Karpas-422 (cell line): ENCODE results near the gene VRK3. TPM values are rescaled to one million over a fixed set of nuclear protein-coding genes. Genes with fewer than 3 reads are reported as not detected.
A peak's percentile ranks its signal among the peaks of the same experiment; 100 is the strongest.
"Not testable (repeated sequence)": the region's sequence is repeated elsewhere in the genome, so short reads cannot be mapped to it uniquely, and the experiment has no call there.

Experiments
- DNase-seq: peaks from one replicate; pipeline ENCODE4 v3.0.0-alpha.2; 2015
- H2AFZ ChIP-seq: fragments of 200-600 bp; sonication (generic); 2 replicates; pipeline ENCODE4 v1.6.1; 2014; ENCODE audit warnings: antibody characterized with exemption, low read length, mixed read lengths
- H3K27ac ChIP-seq: fragments of 200-600 bp; sonication (generic); 2 replicates; pipeline ENCODE4 v1.5.1; 2014; ENCODE audit warnings: mild to moderate bottlenecking, low read length, moderate library complexity
- H3K27me3 ChIP-seq: fragments of 200-600 bp; sonication (generic); 2 replicates; pipeline ENCODE4 v1.6.1; 2014; ENCODE audit warnings: low read length, mixed read lengths
- H3K36me3 ChIP-seq: fragments of 200-600 bp; sonication (generic); 2 replicates; pipeline ENCODE4 v1.6.1; 2014; ENCODE audit warnings: low read length, mixed read lengths; ENCODE audit not compliant: insufficient read depth
- H3K4me1 ChIP-seq: fragments of 200-600 bp; sonication (generic); 2 replicates; pipeline ENCODE4 v1.6.1; 2014; ENCODE audit warnings: mild to moderate bottlenecking, low read length, mixed read lengths
- H3K4me2 ChIP-seq: fragments of 200-600 bp; sonication (generic); 2 replicates; pipeline ENCODE4 v1.6.1; 2014; ENCODE audit warnings: low read length, low read depth, mild to moderate bottlenecking; ENCODE audit not compliant: poor library complexity, severe bottlenecking
- H3K4me3 ChIP-seq: fragments of 200-600 bp; sonication (generic); 2 replicates; pipeline ENCODE4 v1.5.1; 2014; ENCODE audit warnings: mild to moderate bottlenecking, antibody characterized with exemption, low read length, mixed read lengths
- H3K79me2 ChIP-seq: fragments of 200-600 bp; sonication (generic); 2 replicates; pipeline ENCODE4 v1.6.1; 2014; ENCODE audit warnings: mild to moderate bottlenecking, low read length, mixed read lengths
- H3K9ac ChIP-seq: fragments of 200-600 bp; sonication (generic); 2 replicates; pipeline ENCODE4 v1.6.0; 2014; ENCODE audit warnings: low read length
- H3K9me2 ChIP-seq: fragments of 200-600 bp; sonication (generic), shearing (Covaris generic); replicated peaks from 2 replicates; pipeline ENCODE4 v1.6.0; 2014; ENCODE audit warnings: mild to moderate bottlenecking, low read length, moderate library complexity; ENCODE audit not compliant: insufficient read depth
- H3K9me3 ChIP-seq: fragments of 300-700, 200-600 bp; sonication (generic); 2 replicates; pipeline ENCODE4 v1.6.1; 2014; ENCODE audit warnings: low read length, mixed read lengths
- H4K20me1 ChIP-seq: fragments of 200-600 bp; sonication (generic); 2 replicates; pipeline ENCODE4 v1.6.1; 2014; ENCODE audit warnings: mild to moderate bottlenecking, antibody characterized with exemption, low read length, low read depth; ENCODE audit not compliant: insufficient read depth
- total RNA-seq: library from RNA; depleted of rRNA; stranded (reverse); fragments of >200 nt; shearing (Covaris generic); gene quantifications from 2 replicates; pipeline ENCODE4 v1.2.3, GENCODE V29; 2014; ENCODE audit warnings: low replicate concordance

VRK3 gene
- total RNA-seq, 1 experiment from 2014 or later, result 75.9 TPM

DNA sequence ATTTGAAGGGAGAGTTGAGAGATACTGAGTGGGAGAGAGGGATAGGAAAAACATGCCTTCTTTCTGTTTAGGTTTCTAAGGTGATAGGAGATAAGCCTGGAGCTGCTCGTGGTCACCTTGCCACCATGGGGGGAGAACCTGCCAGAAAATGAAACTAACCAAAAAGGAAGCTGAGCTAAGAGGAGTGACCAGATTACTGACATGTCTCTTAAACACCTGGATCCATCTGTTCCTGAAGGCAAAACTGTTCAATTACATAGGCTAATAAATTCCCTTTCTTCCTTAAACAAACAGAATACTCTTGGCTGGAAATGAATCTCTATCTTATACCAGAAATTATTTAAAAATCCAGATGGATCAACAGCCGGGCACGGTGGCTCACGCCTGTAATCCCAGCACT lies 27.9 kb upstream of the VRK3 start:
- no peak overlapping the region for H3K9ac ChIP-seq
- no peaks in the 10 kb centered on the region for H3K27me3 ChIP-seq
- H3K36me3 ChIP-seq, result no peaks in the 10 kb centered on the region
- no peak overlapping the region for H3K4me3 ChIP-seq
- no peak overlapping the region for H2AFZ ChIP-seq
- no peak overlapping the region for H3K27ac ChIP-seq
- H3K4me2 ChIP-seq, result no peak overlapping the region
- no peaks in the 10 kb centered on the region for H4K20me1 ChIP-seq
- H3K79me2 ChIP-seq, result no peaks in the 10 kb centered on the region
- peaks cover 10% of the 10 kb centered on the region for H3K9me3 ChIP-seq
- no peaks in the 10 kb centered on the region for H3K9me2 ChIP-seq
- H3K4me1 ChIP-seq, result no peaks in the 10 kb centered on the region
- no peak for DNase-seq

- Histone ChIP-seq H3K79me2 (no peaks in the 10 kb centered on the region), H3K27ac (no peak overlapping the region), H3K9ac (no peak overlapping the region), H3K4me1 (no peaks in the 10 kb centered on the region), H4K20me1 (no peaks in the 10 kb centered on the region), H3K9me2 (no peaks in the 10 kb centered on the region), H3K4me2 (no peak overlapping the region), H2AFZ (no peak overlapping the region), H3K36me3 (peaks cover 8% of the 10 kb centered on the region), H3K27me3 (no peaks in the 10 kb centered on the region), H3K4me3 (no peak overlapping the region), H3K9me3 (peaks cover 12% of the 10 kb centered on the region)
- DNase-seq, result no peak
These were observed 26.8 kb upstream of the VRK3 start for GRCh38 chr19:50051964-50052363.

DNA sequence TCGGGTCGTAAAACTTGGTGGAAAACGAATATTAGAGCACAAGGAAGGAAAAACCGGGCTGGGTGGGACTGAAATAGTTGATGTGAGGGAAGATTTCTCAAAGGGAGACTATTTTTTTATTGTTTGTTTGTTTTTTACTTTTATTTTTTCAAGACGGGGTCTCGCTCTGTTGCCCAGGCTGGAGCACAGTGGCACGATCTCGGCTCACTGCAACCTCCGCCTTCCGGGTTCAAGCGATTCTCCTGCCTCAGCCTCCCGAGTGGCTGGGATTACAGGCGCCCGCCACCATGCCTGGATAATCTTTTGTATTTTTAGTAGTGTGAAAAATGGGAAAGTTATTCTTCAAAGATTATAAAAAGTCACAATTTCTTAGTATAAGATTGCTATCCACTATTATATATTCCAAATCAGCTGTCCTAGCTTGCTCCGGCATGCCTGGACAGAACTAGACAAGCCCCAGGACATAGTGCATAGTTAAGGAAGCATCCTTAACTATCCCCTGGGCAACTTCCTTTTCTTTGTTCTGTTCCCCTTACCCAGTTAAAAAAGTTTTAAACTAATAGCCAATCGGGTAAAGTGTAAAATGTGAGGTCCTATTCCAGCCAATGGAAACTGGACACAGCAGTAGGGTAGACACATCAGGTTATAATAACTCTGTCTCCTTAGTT lies 26.2 kb upstream of the VRK3 start:
- H3K79me2 ChIP-seq, H3K4me3 ChIP-seq: not testable (repeated sequence)

GRCh38 chr19:50050406-50051227 lies 25.4 kb upstream of the VRK3 start:
- no peak overlapping the region for H2AFZ ChIP-seq
- no peaks in the 10 kb centered on the region for H3K79me2 ChIP-seq
- H3K4me2 ChIP-seq, result no peak overlapping the region
- no peak overlapping the region for H3K4me3 ChIP-seq
- H4K20me1 ChIP-seq, result no peaks in the 10 kb centered on the region
- peaks cover 22% of the 10 kb centered on the region for H3K9me3 ChIP-seq
- H3K4me1 ChIP-seq, result no peaks in the 10 kb centered on the region
- H3K9me2 ChIP-seq, result no peaks in the 10 kb centered on the region
- H3K36me3 ChIP-seq, result peaks cover 21% of the 10 kb centered on the region
- no peak overlapping the region for H3K9ac ChIP-seq
- H3K27me3 ChIP-seq, result no peaks in the 10 kb centered on the region
- peak; percentile 87 for DNase-seq
- no peak overlapping the region for H3K27ac ChIP-seq

More for the DNA sequence above, 26.2 kb upstream of the VRK3 start:
- not testable (repeated sequence) for H4K20me1 ChIP-seq, DNase-seq, H3K4me1 ChIP-seq, H3K4me2 ChIP-seq, H3K27ac ChIP-seq, H3K27me3 ChIP-seq, H3K9ac ChIP-seq, H3K9me2 ChIP-seq, H2AFZ ChIP-seq
- Histone ChIP-seq H3K36me3 (peaks cover 14% of the 10 kb centered on the region), H3K9me3 (peaks cover 18% of the 10 kb centered on the region)

- Histone ChIP-seq H4K20me1 (no peaks in the 10 kb centered on the region), H2AFZ (no peak overlapping the region), H3K36me3 (peaks cover 47% of the 10 kb centered on the region), H3K27me3 (no peaks in the 10 kb centered on the region), H3K4me1 (no peaks in the 10 kb centered on the region), H3K4me2 (no peak overlapping the region), H3K4me3 (no peak overlapping the region), H3K27ac (no peak overlapping the region), H3K9me3 (peaks cover 39% of the 10 kb centered on the region), H3K79me2 (no peaks in the 10 kb centered on the region), H3K9me2 (no peaks in the 10 kb centered on the region), H3K9ac (no peak overlapping the region)
- DNase-seq, result no peak
These were observed 22.5 kb upstream of the VRK3 start for GRCh38 chr19:50047671-50048070.

DNA sequence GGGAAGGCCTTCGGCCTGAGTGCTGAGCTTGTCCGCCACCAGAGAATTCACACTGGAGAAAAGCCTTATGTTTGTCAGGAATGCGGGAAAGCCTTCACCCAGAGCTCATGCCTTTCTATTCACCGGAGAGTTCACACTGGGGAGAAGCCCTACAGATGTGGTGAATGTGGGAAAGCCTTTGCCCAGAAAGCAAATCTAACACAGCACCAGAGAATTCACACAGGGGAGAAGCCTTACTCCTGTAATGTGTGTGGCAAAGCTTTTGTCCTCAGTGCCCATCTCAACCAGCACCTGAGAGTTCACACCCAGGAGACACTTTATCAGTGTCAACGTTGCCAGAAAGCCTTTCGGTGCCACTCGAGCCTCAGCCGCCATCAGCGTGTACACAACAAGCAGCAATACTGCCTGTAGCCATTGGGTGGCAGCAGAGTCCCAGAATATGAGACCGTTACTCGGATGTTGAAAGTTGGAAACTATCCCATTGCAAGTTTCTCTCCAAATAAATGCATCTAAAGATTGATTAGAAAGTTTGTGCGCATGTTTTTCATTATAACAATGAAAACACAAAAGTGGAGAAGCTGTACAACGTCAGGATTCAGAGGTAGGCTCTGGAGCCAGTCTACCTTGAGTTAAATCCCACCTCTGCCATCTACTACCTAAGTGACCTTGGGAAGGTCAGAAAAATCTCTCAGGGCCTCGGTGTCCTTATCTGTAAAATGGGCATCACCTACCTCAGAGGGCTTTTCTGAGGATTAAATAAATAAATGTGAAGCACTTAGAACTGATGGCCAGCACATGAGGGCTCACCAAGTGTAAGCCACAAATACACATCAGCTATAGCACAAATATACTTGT lies 21.7 kb upstream of the VRK3 start:
- peak; percentile 78 for DNase-seq
- Histone ChIP-seq H4K20me1 (no peaks in the 10 kb centered on the region), H3K79me2 (no peaks in the 10 kb centered on the region), H3K27ac (no peak overlapping the region), H3K4me1 (no peaks in the 10 kb centered on the region), H3K9me2 (no peaks in the 10 kb centered on the region), H3K9me3 (peaks cover 47% of the 10 kb centered on the region), H3K27me3 (no peaks in the 10 kb centered on the region), H3K36me3 (peaks cover 55% of the 10 kb centered on the region), H3K4me3 (no peak overlapping the region), H3K4me2 (no peak overlapping the region), H3K9ac (no peak overlapping the region), H2AFZ (no peak overlapping the region)

GRCh38 chr19:50044922-50045321 lies 19.8 kb upstream of the VRK3 start:
- peaks cover 75% of the 10 kb centered on the region for H3K36me3 ChIP-seq
- no peak overlapping the region for H3K4me2 ChIP-seq
- no peaks in the 10 kb centered on the region for H3K79me2 ChIP-seq
- no peak overlapping the region for H3K9ac ChIP-seq
- H3K4me3 ChIP-seq, result no peak overlapping the region
- H3K4me1 ChIP-seq, result no peaks in the 10 kb centered on the region
- no peak overlapping the region for H2AFZ ChIP-seq
- DNase-seq, result no peak
- H4K20me1 ChIP-seq, result no peaks in the 10 kb centered on the region
- no peaks in the 10 kb centered on the region for H3K9me2 ChIP-seq
- H3K27me3 ChIP-seq, result no peaks in the 10 kb centered on the region
- H3K9me3 ChIP-seq, result peaks cover 47% of the 10 kb centered on the region
- no peak overlapping the region for H3K27ac ChIP-seq

- Histone ChIP-seq H2AFZ (no peak overlapping the region), H3K79me2 (no peaks in the 10 kb centered on the region), H3K4me2 (no peak overlapping the region), H3K9ac (no peak overlapping the region), H3K36me3 (peaks cover 84% of the 10 kb centered on the region), H3K27me3 (no peaks in the 10 kb centered on the region), H3K9me3 (peaks cover 47% of the 10 kb centered on the region), H4K20me1 (no peaks in the 10 kb centered on the region), H3K4me3 (no peak overlapping the region), H3K9me2 (no peaks in the 10 kb centered on the region), H3K27ac (no peak overlapping the region), H3K4me1 (no peaks in the 10 kb centered on the region)
- no peak for DNase-seq
These were observed 18.8 kb upstream of the VRK3 start for GRCh38 chr19:50043967-50044366.
